Activated CD8-positive, alpha-beta memory T cell treated with anti-CD3 and anti-CD28 coated beads, Interleukin-2, amount 10 ng/mL, durations not matched to agents 7 days and 5 days (primary cell): ENCODE measurements around the gene CPD. TPM values are rescaled to one million over a fixed set of nuclear protein-coding genes. Genes with fewer than 3 reads are reported as not detected.
"Not testable (repeated sequence)": the region's sequence is repeated elsewhere in the genome, so short reads cannot be mapped to it uniquely, and the experiment has no call there.

Experiments used
- ATAC-seq: fragments of 150-1000 bp; cut with Tn5 transposase; one replicate; pipeline ENCODE4 v1.10.0; 2021; ENCODE audit warnings: moderate library complexity
- CTCF ChIA-PET: fragments of 350-600 bp; sonication (Branson Sonifier 250); formaldehyde crosslinking; loops from one replicate; lab custom pipeline; 2021; ENCODE audit warnings: antibody characterized with exemption; lab: Charles Lee
- DNase-seq: peaks from one replicate; pipeline ENCODE4 v3.0.0-alpha.2; 2020
- H3K27ac Mint-ChIP-seq: one replicate; pipeline ENCODE4 v1.8.0; 2021; ENCODE audit warnings: mild to moderate bottlenecking, mixed read lengths
- H3K27me3 Mint-ChIP-seq: one replicate; pipeline ENCODE4 v1.8.0; 2021; ENCODE audit warnings: mixed read lengths
- H3K36me3 Mint-ChIP-seq: one replicate; pipeline ENCODE4 v1.8.0; 2021; ENCODE audit warnings: mild to moderate bottlenecking, mixed read lengths
- H3K4me1 Mint-ChIP-seq: one replicate; pipeline ENCODE4 v1.8.0; 2021; ENCODE audit warnings: mixed read lengths
- H3K4me3 Mint-ChIP-seq: one replicate; pipeline ENCODE4 v1.8.0; 2021; ENCODE audit warnings: mild to moderate bottlenecking, moderate library complexity, mixed read lengths
- H3K9me3 Mint-ChIP-seq: one replicate; pipeline ENCODE4 v1.8.0; 2022; ENCODE audit warnings: low read depth, mixed read lengths
- total RNA-seq, 2 experiments: library from RNA; stranded (reverse); gene quantifications; one replicate each; pipeline ENCODE4 v1.2.3, GENCODE V29; 2021

CPD gene
- total RNA-seq, 2 experiments from 2014 or later = 19.9 to 25.6 TPM

GRCh38 chr17:30344283-30345088 is 34.2 kb upstream of the CPD start:
- CTCF ChIA-PET = interaction anchor here (0.7 to 1.9 kb wide), 3 partner anchors 8 to 27 kb away, joined by 3 to 5 read pairs (median 3); no protein-coding TSS in a partner anchor
- H3K27me3 Mint-ChIP-seq = peaks cover 4% of the 10 kb centered on the region
- peaks cover 19% of the 10 kb centered on the region for H3K4me1 Mint-ChIP-seq
- ATAC-seq (no peak), DNase-seq (no peak)
- no peak overlapping the region for H3K4me3 Mint-ChIP-seq
- H3K27ac Mint-ChIP-seq = no peak overlapping the region
- H3K36me3 Mint-ChIP-seq = no peaks in the 10 kb centered on the region
- no peaks in the 10 kb centered on the region for H3K9me3 Mint-ChIP-seq

- Mint-ChIP-seq H3K27me3 (peaks cover 5% of the 10 kb centered on the region), H3K4me1 (peaks cover 16% of the 10 kb centered on the region), H3K36me3 (no peaks in the 10 kb centered on the region), H3K27ac (no peak overlapping the region), H3K9me3 (no peaks in the 10 kb centered on the region), H3K4me3 (no peak overlapping the region)
- ATAC-seq = no peak
- DNase-seq = no peak
- CTCF ChIA-PET = interaction anchor here (0.7 to 1.9 kb wide), 3 partner anchors 8 to 26 kb away, joined by 3 to 5 read pairs (median 3); no protein-coding TSS in a partner anchor
Observed at GRCh38 chr17:30345089-30345433, 33.7 kb upstream of the CPD start.

- no peak for DNase-seq
- H3K4me1 Mint-ChIP-seq = peaks cover 13% of the 10 kb centered on the region
- no peaks in the 10 kb centered on the region for H3K9me3 Mint-ChIP-seq
- ATAC-seq = peak; percentile 49
- H3K27ac Mint-ChIP-seq = no peak overlapping the region
- CTCF ChIA-PET = interaction anchor here (0.7 to 1.9 kb wide), 3 partner anchors 9 to 26 kb away, joined by 3 to 5 read pairs (median 3); no protein-coding TSS in a partner anchor
- H3K4me3 Mint-ChIP-seq = no peak overlapping the region
- H3K36me3 Mint-ChIP-seq = no peaks in the 10 kb centered on the region
- H3K27me3 Mint-ChIP-seq = peaks cover 5% of the 10 kb centered on the region
Observed at GRCh38 chr17:30345527-30346075, 33.1 kb upstream of the CPD start.

GRCh38 chr17:30346221-30346795 is 32.4 kb upstream of the CPD start:
- H3K4me1 Mint-ChIP-seq = peaks cover 12% of the 10 kb centered on the region
- no peak for ATAC-seq
- no peak overlapping the region for H3K27ac Mint-ChIP-seq
- CTCF ChIA-PET = interaction anchor here (1.9 kb wide), 1 partner anchor 10 kb away, joined by 5 read pairs; no protein-coding TSS in a partner anchor
- H3K36me3 Mint-ChIP-seq = peaks cover under 1% of the 10 kb centered on the region
- H3K4me3 Mint-ChIP-seq = no peak overlapping the region
- no peaks in the 10 kb centered on the region for H3K9me3 Mint-ChIP-seq
- peaks cover 5% of the 10 kb centered on the region for H3K27me3 Mint-ChIP-seq
- no peak for DNase-seq

GRCh38 chr17:30347488-30347887 is 31.2 kb upstream of the CPD start:
- ATAC-seq (no peak), DNase-seq (no peak)
- Mint-ChIP-seq H3K4me1 (peaks cover 12% of the 10 kb centered on the region), H3K9me3 (no peaks in the 10 kb centered on the region), H3K27me3 (peaks cover 5% of the 10 kb centered on the region), H3K27ac (no peak overlapping the region), H3K4me3 (no peak overlapping the region), H3K36me3 (peaks cover 2% of the 10 kb centered on the region)
- CTCF ChIA-PET = interaction anchor here (1.0 to 1.7 kb wide), 2 partner anchors 9 to 11 kb away, joined by 3 to 7 read pairs; no protein-coding TSS in a partner anchor

- H3K4me1 Mint-ChIP-seq = peaks cover 12% of the 10 kb centered on the region
- no peak for ATAC-seq
- no peak overlapping the region for H3K27ac Mint-ChIP-seq
- CTCF ChIA-PET = interaction anchor here (0.7 to 1.1 kb wide), 2 partner anchors 53 to 245 kb away, joined by 3 to 4 read pairs; no protein-coding TSS in a partner anchor
- no peak overlapping the region for H3K4me3 Mint-ChIP-seq
- no peak for DNase-seq
- peaks cover 2% of the 10 kb centered on the region for H3K36me3 Mint-ChIP-seq
- H3K9me3 Mint-ChIP-seq = no peaks in the 10 kb centered on the region
- peaks cover 5% of the 10 kb centered on the region for H3K27me3 Mint-ChIP-seq
Observed at GRCh38 chr17:30349252-30349651, 29.5 kb upstream of the CPD start.

GRCh38 chr17:30351263-30351662 is 27.5 kb upstream of the CPD start:
- ATAC-seq, DNase-seq, H3K27me3 Mint-ChIP-seq, H3K27ac Mint-ChIP-seq, H3K36me3 Mint-ChIP-seq, H3K9me3 Mint-ChIP-seq, H3K4me3 Mint-ChIP-seq, CTCF ChIA-PET: not testable (repeated sequence)
- peaks cover 16% of the 10 kb centered on the region for H3K4me1 Mint-ChIP-seq

- Mint-ChIP-seq H3K4me3 (no peak overlapping the region), H3K36me3 (peaks cover 8% of the 10 kb centered on the region), H3K27ac (no peak overlapping the region), H3K27me3 (peaks cover 5% of the 10 kb centered on the region), H3K9me3 (no peaks in the 10 kb centered on the region), H3K4me1 (peaks cover 14% of the 10 kb centered on the region)
- no peak for DNase-seq
- no peak for ATAC-seq
- CTCF ChIA-PET = interaction anchor here (0.6 kb wide), 1 partner anchor 49 kb away, joined by 3 read pairs; no protein-coding TSS in a partner anchor
Observed at GRCh38 chr17:30351735-30352134, 27.0 kb upstream of the CPD start.

GRCh38 chr17:30352240-30352814 is 26.4 kb upstream of the CPD start:
- Mint-ChIP-seq H3K9me3 (no peaks in the 10 kb centered on the region), H3K4me1 (peaks cover 14% of the 10 kb centered on the region), H3K27me3 (peaks cover 5% of the 10 kb centered on the region), H3K4me3 (no peak overlapping the region), H3K36me3 (peaks cover 8% of the 10 kb centered on the region), H3K27ac (no peak overlapping the region)
- ATAC-seq (no peak), DNase-seq (no peak)
- CTCF ChIA-PET = interaction anchor here (0.6 kb wide), 1 partner anchor 50 kb away, joined by 3 read pairs; no protein-coding TSS in a partner anchor

- DNase-seq (no peak), ATAC-seq (no peak)
- Mint-ChIP-seq H3K27ac (no peak overlapping the region), H3K27me3 (no peaks in the 10 kb centered on the region), H3K9me3 (no peaks in the 10 kb centered on the region), H3K36me3 (peaks cover 8% of the 10 kb centered on the region), H3K4me3 (no peak overlapping the region), H3K4me1 (peaks cover 14% of the 10 kb centered on the region)
- CTCF ChIA-PET = interaction anchor here (0.8 to 2.0 kb wide), 3 partner anchors 13 to 18 kb away, joined by 3 to 6 read pairs (median 3); no protein-coding TSS in a partner anchor
Observed at GRCh38 chr17:30354701-30355100, 24.0 kb upstream of the CPD start.

- peaks cover 12% of the 10 kb centered on the region for H3K9me3 Mint-ChIP-seq
- H3K4me1 Mint-ChIP-seq = peaks cover 13% of the 10 kb centered on the region
- peaks cover 19% of the 10 kb centered on the region for H3K36me3 Mint-ChIP-seq
- H3K27me3 Mint-ChIP-seq = no peaks in the 10 kb centered on the region
- no peak overlapping the region for H3K4me3 Mint-ChIP-seq
- no peak for ATAC-seq
- CTCF ChIA-PET = interaction anchor here (1.1 to 1.3 kb wide), 2 partner anchors 10 to 23 kb away, joined by 3 read pairs; no protein-coding TSS in a partner anchor
- H3K27ac Mint-ChIP-seq = no peak overlapping the region
- no peak for DNase-seq
Observed at GRCh38 chr17:30357476-30357875, 21.3 kb upstream of the CPD start.

GRCh38 chr17:30358055-30358760 is 20.5 kb upstream of the CPD start:
- ATAC-seq (no peak), DNase-seq (no peak)
- Mint-ChIP-seq H3K4me3 (no peak overlapping the region), H3K36me3 (peaks cover 21% of the 10 kb centered on the region), H3K27ac (no peak overlapping the region), H3K9me3 (peaks cover 15% of the 10 kb centered on the region), H3K27me3 (no peaks in the 10 kb centered on the region), H3K4me1 (peaks cover 19% of the 10 kb centered on the region)
- CTCF ChIA-PET = interaction anchor here (1.0 to 1.3 kb wide), 2 partner anchors 17 to 119 kb away, joined by 4 to 6 read pairs; partner anchors contain the start of gene GOSR1
